WTC11 (cell line): ENCODE measurements around the gene BMP4. TPM values are rescaled to one million over a fixed set of nuclear protein-coding genes. Genes with fewer than 3 reads are reported as not detected.
A peak's percentile ranks its signal among the peaks of the same experiment; 100 is the strongest.

Experiments used
- ATAC-seq: fragments of 200-7000 bp; cut with Tn5 transposase; 2 replicates; pipeline ENCODE4 v1.10.0; 2021; ENCODE audit warnings: mild to moderate bottlenecking, moderate library complexity
- CTCF ChIA-PET: fragments of 300-600 bp; sonication (Branson Sonifier 250); formaldehyde crosslinking; loops from one replicate; lab custom pipeline; 2021; ENCODE audit warnings: antibody characterized with exemption; lab: Charles Lee
- POLR2A ChIA-PET: fragments of 350-600 bp; sonication (Branson Sonifier 250); formaldehyde crosslinking; loops from one replicate; lab custom pipeline; 2021; ENCODE audit warnings: antibody characterized with exemption; lab: Charles Lee
- DNase-seq: peaks from one replicate; pipeline ENCODE4 v3.0.0; 2021; ENCODE audit warnings: low spot score
- H3K27ac Mint-ChIP-seq: 2 replicates; pipeline ENCODE4 v1.8.0; 2021; ENCODE audit warnings: mixed read lengths
- H3K27me3 Mint-ChIP-seq: 2 replicates; pipeline ENCODE4 v1.8.0; 2021; ENCODE audit warnings: low read depth, mild to moderate bottlenecking, moderate library complexity, mixed read lengths
- H3K36me3 Mint-ChIP-seq: 2 replicates; pipeline ENCODE4 v1.8.0; 2021; ENCODE audit warnings: mixed read lengths
- H3K4me1 Mint-ChIP-seq: 2 replicates; pipeline ENCODE4 v1.8.0; 2022; ENCODE audit warnings: mixed read lengths
- H3K4me3 Mint-ChIP-seq: 2 replicates; pipeline ENCODE4 v1.8.0; 2021; ENCODE audit warnings: mild to moderate bottlenecking, moderate library complexity, mixed read lengths
- H3K9me3 Mint-ChIP-seq: 2 replicates; pipeline ENCODE4 v1.8.0; 2021; ENCODE audit warnings: mixed read lengths
- ARID4B ChIP-seq: sonication (generic); formaldehyde crosslinking; IDR thresholded peaks from 2 replicates; pipeline ENCODE4 v1.8.0; 2023; ENCODE audit warnings: missing genetic modification reagents, mild to moderate bottlenecking, borderline replicate concordance
- ATF1 ChIP-seq: sonication (generic); formaldehyde crosslinking; IDR thresholded peaks from 2 replicates; pipeline ENCODE4 v1.8.1; 2023; ENCODE audit warnings: mild to moderate bottlenecking, moderate library complexity, missing genetic modification reagents
- CBFB ChIP-seq: sonication (generic); formaldehyde crosslinking; IDR thresholded peaks from 2 replicates; pipeline ENCODE4 v1.8.1; 2022; ENCODE audit warnings: mild to moderate bottlenecking, low read depth, missing genetic modification reagents
- ELF4 ChIP-seq: sonication (generic); formaldehyde crosslinking; IDR thresholded peaks from 2 replicates; pipeline ENCODE4 v1.8.1; 2022; ENCODE audit warnings: low read depth, mild to moderate bottlenecking, moderate library complexity, missing genetic modification reagents
- FOXJ3 ChIP-seq: sonication (generic); formaldehyde crosslinking; IDR thresholded peaks from 2 replicates; pipeline ENCODE4 v1.9.0; 2021; ENCODE audit warnings: missing genetic modification reagents, mild to moderate bottlenecking, borderline replicate concordance
- FOXK1 ChIP-seq: sonication (generic); formaldehyde crosslinking; IDR thresholded peaks from 2 replicates; pipeline ENCODE4 v1.8.0; 2022; ENCODE audit warnings: mild to moderate bottlenecking, moderate library complexity, missing genetic modification reagents
- IRF2 ChIP-seq: sonication (generic); formaldehyde crosslinking; IDR thresholded peaks from 2 replicates; pipeline ENCODE4 v1.8.0; 2022; ENCODE audit warnings: low read depth, missing genetic modification reagents, borderline replicate concordance
- KAT7 ChIP-seq: sonication (generic); formaldehyde crosslinking; IDR thresholded peaks from 2 replicates; pipeline ENCODE4 v1.8.1; 2023; ENCODE audit warnings: missing genetic modification reagents, mild to moderate bottlenecking, borderline replicate concordance
- NR3C1 ChIP-seq: sonication (generic); formaldehyde crosslinking; conservative IDR thresholded peaks from 2 replicates; pipeline ENCODE4 v1.8.1; 2023; ENCODE audit warnings: low read depth, mild to moderate bottlenecking, missing genetic modification reagents
- RORB ChIP-seq: fragments of 250-450 bp; sonication (Bioruptor Pico); IDR thresholded peaks from 2 replicates; pipeline ENCODE4 v1.9.0; 2021; ENCODE audit warnings: mild to moderate bottlenecking
- ZBTB43 ChIP-seq: sonication (generic); formaldehyde crosslinking; IDR thresholded peaks from 2 replicates; pipeline ENCODE4 v1.8.1; 2023; ENCODE audit warnings: mild to moderate bottlenecking, missing genetic modification reagents
- ZNF263 ChIP-seq: sonication (generic); formaldehyde crosslinking; IDR thresholded peaks from 2 replicates; pipeline ENCODE4 v1.8.1; 2022; ENCODE audit warnings: low read depth, mild to moderate bottlenecking, moderate library complexity, missing genetic modification reagents
- ZNF396 ChIP-seq: fragments of 250-450 bp; sonication (Bioruptor Pico); IDR thresholded peaks from 2 replicates; pipeline ENCODE4 v1.8.0; 2021; ENCODE audit warnings: mild to moderate bottlenecking, moderate library complexity, borderline replicate concordance
- ZNF532 ChIP-seq: fragments of 250-450 bp; sonication (Bioruptor Pico); IDR thresholded peaks from 2 replicates; pipeline ENCODE4 v1.9.0; 2021; ENCODE audit warnings: mild to moderate bottlenecking, borderline replicate concordance
- total RNA-seq: library from RNA; stranded (reverse); gene quantifications from 3 replicates; pipeline ENCODE4 v1.2.3, GENCODE V29; 2021
- TF ChIP-seq, protein P1 (sequence below): sonication (generic); formaldehyde crosslinking; IDR thresholded peaks from 2 replicates; pipeline ENCODE4 v1.8.0; 2022; ENCODE audit warnings: mild to moderate bottlenecking, missing genetic modification reagents
- TF ChIP-seq, protein P2 (sequence below): fragments of 250-450 bp; sonication (Bioruptor Pico); conservative IDR thresholded peaks from 2 replicates; pipeline ENCODE4 v1.9.0; 2021; ENCODE audit warnings: mild to moderate bottlenecking
- TF ChIP-seq, protein P3 (sequence below): sonication (generic); formaldehyde crosslinking; IDR thresholded peaks from 2 replicates; pipeline ENCODE4 v1.8.1; 2022; ENCODE audit warnings: mild to moderate bottlenecking, moderate library complexity, missing genetic modification reagents
- TF ChIP-seq, protein P4 (sequence below): sonication (generic); formaldehyde crosslinking; IDR thresholded peaks from 2 replicates; pipeline ENCODE4 v1.8.0; 2022; ENCODE audit warnings: mild to moderate bottlenecking, missing genetic modification reagents

Gene BMP4
- total RNA-seq, 1 experiment from 2014 or later, result 7.8 TPM

DNA sequence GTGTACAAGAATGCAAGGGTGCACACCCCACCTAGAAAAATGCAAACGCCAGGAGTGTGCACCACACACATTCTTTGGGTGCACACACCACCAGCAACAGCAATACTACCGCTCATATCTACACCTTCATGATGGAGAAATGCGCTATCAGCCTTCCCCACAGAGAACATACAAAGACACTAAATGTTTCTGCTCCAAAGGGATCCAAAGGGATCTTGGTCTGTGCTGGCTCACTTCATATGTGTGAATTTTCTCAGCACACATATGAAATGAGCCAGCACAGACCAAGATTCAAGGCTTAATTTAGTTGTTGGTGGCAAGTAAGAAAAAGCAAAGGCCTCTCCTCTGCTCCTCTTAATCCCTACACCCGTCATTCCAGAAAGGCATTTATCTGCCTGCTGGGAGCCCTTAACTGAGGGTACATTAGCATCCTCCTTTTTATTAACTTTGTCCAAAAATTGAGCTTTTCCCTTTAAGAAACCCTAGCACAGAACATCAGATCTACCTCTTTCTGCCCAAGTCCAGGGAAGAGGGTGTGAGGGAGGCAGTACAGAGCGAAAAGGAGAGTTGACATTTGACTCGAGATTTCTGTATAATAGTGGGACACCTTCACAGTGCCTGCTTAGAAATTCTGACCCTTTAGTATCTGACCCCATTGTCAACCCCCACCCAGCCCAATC, 8.3 kb downstream of the BMP4 start:
- ChIA-PET POLR2A (interaction anchor here (4.0 kb wide), 1 partner anchor 8 kb away, joined by 19 read pairs; the partner anchor contains the start of gene BMP4), CTCF (interaction anchor here (0.7 to 0.8 kb wide), 2 partner anchors 8 to 18 kb away, joined by 3 to 4 read pairs; partner anchors contain the start of gene BMP4)
- ATAC-seq (no peak), DNase-seq (no peak)
- Mint-ChIP-seq H3K4me1 (peaks cover 79% of the 10 kb centered on the region), H3K4me3 (peak overlapping the region; percentile 75), H3K36me3 (peaks cover 20% of the 10 kb centered on the region), H3K27ac (no peak overlapping the region), H3K9me3 (no peaks in the 10 kb centered on the region), H3K27me3 (peaks cover 88% of the 10 kb centered on the region)
- TF ChIP-seq NR3C1 (CRISPR knock-in tag) (no peak), ZNF263 (CRISPR knock-in tag) (no peak), FOXK1 (CRISPR knock-in tag) (no peak), ZNF396 (no peak), ELF4 (no peak), FOXJ3 (no peak)
- TF ChIP-seq, protein P1, sequence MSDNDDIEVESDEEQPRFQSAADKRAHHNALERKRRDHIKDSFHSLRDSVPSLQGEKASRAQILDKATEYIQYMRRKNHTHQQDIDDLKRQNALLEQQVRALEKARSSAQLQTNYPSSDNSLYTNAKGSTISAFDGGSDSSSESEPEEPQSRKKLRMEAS (CRISPR knock-in tag), result no peak
- TF ChIP-seq, protein P2, sequence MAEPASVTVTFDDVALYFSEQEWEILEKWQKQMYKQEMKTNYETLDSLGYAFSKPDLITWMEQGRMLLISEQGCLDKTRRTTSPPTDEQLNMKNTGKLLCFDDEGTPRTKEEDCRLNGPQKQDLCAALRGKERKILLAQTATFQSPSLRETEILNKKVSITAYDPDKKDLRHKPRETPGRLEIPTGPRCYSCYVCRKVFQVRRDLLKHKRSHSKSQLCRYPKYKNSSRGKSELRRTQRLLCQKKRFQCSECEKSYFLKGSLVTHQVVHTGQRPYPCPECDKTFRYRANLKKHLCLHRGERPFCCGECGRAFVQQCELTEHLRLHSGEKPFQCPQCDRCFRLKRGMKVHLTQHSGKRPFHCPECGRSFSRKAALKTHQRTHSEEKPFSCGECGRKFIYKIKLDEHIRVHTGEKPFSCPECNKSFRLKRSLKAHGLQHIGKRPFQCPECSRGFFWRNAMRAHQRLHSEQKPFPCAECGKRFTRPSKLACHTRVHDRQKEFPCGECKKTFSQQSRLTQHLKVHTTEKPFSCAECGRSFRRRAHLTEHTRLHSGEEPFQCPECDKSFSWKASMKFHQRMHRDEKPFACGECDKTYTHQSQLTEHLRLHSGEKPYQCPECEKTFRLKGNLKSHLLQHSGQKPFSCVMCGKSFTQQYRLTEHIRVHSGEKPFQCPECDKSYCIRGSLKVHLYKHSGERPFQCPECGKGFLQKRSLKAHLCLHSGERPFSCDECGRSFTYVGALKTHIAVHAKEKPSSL (CRISPR knock-in tag), result no peak

DNA sequence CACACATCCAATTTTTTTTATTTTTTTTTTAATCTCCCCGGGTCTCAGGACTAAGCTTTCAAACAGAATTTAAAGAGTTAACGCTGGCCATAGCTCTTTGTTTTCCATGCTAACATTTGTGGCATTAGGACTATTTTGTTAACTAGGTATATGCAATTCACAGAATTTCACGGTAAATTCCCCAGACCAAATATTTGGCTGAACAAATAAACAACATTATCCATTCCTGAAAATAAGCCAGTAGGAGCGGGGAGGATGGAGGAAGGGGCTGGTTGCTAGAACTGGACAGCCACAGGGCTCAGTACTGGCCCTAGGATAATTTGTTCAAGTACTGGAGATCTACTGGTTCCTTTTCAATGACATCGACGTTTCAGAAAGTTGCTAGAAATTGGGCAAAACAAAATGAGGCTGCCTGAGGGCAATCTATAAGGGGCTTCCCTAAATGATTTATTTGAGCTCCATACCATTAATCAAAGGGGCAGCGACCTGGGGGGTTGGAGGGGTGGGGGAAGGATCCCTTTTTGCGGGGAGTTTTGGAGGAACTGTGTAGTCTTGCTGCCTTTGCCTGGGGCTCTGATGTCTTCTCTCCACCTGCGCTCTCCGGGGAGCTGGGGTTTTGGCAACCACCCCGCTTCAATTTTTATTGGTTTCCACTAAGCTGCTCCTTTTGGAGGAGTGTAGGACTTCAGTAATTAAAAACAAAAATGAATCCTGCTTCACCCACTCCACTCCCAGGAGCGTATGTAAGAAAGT, 9.0 kb downstream of the BMP4 start:
- no peak for DNase-seq
- Mint-ChIP-seq H3K4me1 (peaks cover 83% of the 10 kb centered on the region), H3K36me3 (peaks cover 20% of the 10 kb centered on the region), H3K4me3 (peak overlapping the region; percentile 75), H3K9me3 (no peaks in the 10 kb centered on the region), H3K27me3 (peaks cover 86% of the 10 kb centered on the region), H3K27ac (no peak overlapping the region)
- ChIA-PET POLR2A (interaction anchor here (0.5 to 4.0 kb wide), 4 partner anchors 9 to 398 kb away, joined by 3 to 19 read pairs (median 4); partner anchors contain the start of gene BMP4), CTCF (interaction anchor here (0.5 to 2.2 kb wide), 11 partner anchors 8 to 401 kb away, joined by 3 to 21 read pairs (median 4); partner anchors contain the start of gene BMP4)
- ATAC-seq, result no peak
- TF ChIP-seq, protein P3, sequence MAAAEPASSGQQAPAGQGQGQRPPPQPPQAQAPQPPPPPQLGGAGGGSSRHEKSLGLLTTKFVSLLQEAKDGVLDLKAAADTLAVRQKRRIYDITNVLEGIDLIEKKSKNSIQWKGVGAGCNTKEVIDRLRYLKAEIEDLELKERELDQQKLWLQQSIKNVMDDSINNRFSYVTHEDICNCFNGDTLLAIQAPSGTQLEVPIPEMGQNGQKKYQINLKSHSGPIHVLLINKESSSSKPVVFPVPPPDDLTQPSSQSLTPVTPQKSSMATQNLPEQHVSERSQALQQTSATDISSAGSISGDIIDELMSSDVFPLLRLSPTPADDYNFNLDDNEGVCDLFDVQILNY (CRISPR knock-in tag), result no peak
- TF ChIP-seq IRF2 (no peak), ZNF532 (CRISPR knock-in tag) (no peak), RORB (CRISPR knock-in tag) (no peak), CBFB (no peak), KAT7 (CRISPR knock-in tag) (no peak), ARID4B (no peak), ZBTB43 (CRISPR knock-in tag) (no peak), ATF1 (CRISPR knock-in tag) (no peak)
- TF ChIP-seq, protein P4, sequence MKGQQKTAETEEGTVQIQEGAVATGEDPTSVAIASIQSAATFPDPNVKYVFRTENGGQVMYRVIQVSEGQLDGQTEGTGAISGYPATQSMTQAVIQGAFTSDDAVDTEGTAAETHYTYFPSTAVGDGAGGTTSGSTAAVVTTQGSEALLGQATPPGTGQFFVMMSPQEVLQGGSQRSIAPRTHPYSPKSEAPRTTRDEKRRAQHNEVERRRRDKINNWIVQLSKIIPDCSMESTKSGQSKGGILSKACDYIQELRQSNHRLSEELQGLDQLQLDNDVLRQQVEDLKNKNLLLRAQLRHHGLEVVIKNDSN (CRISPR knock-in tag), result no peak
